HG02678 (cell line): ENCODE results near the gene FOSL1.
"Not testable (repeated sequence)": the region's sequence is repeated elsewhere in the genome, so short reads cannot be mapped to it uniquely, and the experiment has no call there.

ENCODE experiments used
- ATAC-seq: cut with Tn5 transposase; IDR thresholded peaks from one replicate; pipeline ENCODE4 v1.9.1; 2021; ENCODE audit warnings: mild to moderate bottlenecking, moderate library complexity; ENCODE audit not compliant: unreplicated experiment

FOSL1 gene

DNA sequence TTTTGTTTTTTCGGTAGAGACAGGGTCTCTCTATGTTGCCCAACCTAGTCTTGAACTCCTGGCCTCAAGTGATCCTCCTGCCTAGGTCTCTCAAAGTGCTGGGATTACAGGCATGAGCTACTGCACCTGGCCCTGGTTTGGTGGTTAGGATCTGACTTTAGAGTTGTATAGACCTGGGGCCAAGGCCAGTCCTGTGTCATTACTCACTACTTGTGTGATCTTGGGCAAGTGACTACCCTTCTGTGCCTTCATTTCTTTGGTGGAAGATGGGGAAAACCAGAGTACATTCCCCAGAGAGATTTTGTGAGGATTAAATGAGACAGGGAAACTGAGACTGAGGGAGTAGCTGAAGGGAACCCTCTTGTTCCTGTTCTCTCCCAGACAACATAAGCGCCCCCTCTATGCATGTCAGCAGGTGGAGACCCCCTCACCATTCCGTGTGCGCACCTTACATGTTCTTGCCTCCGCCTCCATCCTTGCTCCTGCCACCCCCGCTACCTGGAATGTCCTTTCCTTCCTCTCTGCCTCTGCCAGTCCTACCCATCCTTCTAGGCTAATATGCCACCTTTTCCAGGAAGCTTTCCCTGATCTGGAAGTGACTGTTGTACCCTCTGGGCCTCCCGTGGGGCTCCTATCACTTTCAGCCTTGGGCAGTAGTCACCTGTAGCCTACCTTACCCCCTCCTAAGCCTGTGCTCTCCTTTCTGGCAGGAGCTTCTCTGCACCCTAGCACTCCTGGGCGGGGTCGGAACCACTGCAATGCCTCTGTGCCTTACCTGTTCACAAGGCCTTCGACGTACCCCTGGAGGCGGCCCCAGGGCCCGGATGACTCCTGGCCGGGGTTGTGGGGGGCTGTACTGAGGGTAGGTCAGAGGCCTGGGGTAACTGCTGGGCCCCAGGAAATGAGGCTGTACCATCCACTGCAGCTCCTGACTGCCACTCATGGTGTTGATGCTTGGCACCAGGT, 3.9 kb downstream of the FOSL1 start:
- no peak for ATAC-seq

DNA sequence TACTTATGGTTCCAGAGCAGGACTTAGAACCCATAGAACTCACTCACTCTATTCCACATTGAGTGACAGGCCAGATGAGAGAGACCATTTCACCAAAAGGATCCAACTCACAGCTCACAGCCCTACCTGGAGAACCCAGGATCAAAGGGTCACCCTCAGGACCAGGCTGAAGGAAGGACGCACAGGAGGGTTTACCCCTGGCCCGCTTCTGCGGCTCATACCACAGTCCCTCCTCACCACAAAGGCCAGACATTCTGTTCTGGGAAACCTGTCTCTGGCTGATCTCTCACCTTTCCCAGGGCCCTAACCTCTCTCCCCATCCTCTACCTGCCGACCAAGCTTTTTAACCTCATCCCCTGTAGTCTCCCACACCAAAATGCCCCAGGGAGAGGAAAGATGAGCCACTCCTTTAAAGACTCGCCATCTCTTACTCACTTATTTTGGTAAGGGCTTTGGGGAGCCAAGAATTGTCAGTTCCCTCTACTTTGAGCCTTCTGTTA, 4.7 kb downstream of the FOSL1 start:
- no peak for ATAC-seq

DNA sequence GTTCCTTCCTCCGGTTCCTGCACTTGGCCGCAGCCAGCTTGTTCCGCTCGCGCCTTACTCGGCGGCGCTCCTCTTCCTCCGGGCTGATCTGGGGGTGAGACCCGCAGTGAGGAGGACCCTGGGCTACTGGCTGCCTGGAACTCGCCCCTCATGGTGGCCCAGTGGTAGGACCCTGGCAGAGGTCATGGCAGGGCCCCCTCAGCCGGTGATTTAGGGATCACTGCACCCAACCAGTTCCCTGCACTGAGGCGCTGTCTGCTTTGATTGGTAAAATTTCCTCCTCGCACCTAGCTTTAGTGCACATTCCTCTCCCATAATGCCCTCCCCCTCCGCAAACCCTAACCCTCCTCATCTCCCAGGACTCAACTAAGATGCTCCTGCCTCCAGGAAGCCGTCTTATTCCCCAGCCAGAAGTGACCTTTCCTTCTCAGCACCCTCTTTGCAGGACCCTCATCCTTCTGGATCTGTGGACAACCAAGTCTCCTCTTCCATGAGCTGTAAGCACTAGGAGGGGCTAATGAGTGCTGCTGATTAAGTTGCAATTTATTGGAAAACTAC, 6.1 kb downstream of the FOSL1 start:
- ATAC-seq = no peak

DNA sequence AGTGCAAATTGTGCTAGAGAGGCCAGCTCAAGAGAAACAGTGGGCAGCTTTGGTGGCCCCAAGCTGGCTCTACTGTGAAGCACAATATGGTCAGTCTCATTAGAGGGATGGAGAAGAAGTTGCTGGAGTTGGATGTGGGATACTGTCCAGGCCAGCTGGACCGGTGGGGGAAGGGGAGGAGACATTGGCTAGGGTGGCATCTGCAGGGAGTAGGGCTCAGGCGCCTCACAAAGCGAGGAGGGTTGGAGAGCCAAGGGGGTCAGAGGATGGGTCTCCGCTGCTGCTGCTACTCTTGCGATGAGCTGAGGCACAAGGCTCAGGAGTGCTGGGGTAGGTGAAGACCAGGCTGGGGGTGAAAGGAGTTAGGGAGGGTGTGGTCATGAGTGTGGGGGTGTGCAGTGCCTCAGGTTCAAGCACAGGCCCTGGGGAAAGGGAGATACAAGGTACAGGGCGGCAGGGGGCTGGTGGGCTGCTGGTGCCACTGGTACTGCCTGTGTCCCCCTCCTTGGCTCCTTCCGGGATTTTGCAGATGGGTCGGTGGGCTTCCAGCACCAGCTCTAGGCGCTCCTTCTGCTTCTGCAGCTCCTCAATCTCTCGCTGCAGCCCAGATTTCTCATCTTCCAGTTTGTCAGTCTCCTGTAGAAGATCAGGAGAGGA, 7.4 kb downstream of the FOSL1 start:
- ATAC-seq = no peak

DNA sequence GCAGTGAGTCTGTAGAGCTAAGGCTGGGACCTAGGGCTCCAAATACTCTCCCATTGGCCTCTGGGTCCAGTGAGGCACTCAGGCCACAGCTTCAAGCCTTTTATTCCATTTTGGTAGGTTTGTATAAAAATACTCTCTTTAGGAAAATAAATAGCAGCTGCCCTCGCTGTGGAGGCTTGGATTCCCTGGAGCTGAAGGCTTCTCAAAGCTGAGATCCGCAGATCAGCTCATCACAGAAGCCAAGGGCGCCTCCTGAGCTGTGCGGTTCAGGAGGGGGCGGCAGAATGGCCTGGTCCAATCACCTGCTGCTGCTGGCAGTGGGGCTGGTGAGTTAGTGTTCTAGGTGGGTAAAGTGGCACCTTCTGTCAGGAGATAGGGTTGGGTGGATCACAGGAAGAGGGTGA, 8.0 kb downstream of the FOSL1 start:
- ATAC-seq = not testable (repeated sequence)

DNA sequence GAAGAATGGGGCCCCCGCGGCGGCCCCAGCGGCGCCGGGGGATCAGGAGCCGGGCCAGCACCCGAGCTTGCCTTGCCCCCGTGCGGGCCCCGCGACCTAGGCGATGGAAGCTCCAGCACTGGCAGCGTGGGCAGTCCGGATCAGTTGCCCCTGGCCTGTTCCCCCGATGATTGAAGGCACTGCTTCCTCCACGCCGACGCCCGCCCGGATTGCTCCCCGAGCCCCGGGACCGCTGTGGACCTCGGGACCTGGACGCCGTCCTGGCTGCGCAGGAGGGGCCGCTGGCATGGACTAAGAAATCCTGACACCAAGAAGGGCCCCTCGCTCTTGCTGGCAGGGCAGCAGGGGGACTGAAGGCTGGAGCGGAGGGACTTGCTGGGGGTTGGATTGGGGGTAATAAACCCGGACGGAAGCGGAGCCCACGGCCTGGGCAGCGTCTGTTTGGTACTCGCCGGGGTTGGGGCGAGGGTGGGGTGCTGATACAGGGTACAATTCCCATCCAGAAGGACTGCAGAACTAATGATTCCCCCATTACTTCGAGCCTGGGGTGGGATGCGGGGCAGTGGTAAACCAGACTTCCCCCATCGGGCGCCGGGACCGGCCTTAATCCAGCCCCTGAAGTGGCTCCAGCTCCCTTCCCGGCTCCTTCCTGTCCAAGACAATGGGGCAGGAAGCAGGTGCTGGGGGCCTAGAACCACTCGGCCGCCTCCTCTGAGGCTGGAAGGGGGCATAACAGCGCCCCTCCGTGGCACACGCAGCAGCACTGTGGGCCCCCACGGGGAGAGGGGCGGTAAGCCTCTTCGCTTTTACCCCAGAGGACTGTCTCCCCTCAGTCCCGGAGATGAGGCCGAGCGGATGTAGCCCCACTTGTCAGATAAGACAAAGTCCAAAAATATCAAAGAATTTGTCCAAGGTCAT, 8.7 kb downstream of the FOSL1 start:
- no peak for ATAC-seq

DNA sequence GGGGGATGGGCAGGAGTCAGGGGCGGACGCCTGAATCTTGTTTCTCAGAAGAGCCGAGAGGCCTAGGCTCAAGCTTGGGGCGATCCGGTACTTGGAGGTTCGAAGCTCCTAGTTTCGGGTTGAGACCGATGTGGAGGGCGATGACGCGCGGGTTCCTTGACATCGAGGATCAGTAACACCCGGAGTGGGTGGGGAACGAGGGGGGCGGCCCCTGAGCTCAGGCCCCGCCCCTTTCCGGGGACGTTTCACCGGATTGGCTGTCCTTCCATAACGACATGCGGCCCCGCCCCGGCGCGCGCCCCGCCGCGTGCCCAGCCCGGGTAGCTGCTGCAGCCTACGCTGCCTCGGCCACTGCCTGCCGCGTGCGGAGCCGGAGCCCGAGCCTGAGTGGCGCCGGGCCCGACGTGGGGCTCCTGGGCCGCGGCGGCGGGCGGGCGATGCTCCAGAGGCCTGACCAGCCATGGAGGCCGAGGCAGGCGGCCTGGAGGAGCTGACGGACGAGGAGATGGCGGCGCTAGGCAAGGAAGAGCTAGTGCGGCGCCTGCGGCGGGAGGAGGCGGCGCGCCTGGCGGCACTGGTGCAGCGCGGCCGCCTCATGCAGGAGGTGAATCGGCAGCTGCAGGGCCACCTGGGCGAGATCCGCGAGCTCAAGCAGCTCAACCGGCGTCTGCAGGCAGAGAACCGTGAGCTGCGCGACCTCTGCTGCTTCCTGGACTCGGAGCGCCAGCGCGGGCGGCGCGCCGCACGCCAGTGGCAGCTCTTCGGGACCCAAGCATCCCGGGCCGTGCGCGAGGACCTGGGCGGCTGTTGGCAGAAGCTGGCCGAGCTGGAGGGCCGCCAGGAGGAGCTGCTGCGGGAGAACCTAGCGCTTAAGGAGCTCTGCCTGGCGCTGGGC, 9.6 kb downstream of the FOSL1 start, which contains the start of gene CCDC85B:
TSS of gene CCDC85B (plus strand) at position 350 of the 895 bp plus-strand sequence. CDS start at position 461, 111 bp downstream.
- ATAC-seq = peak; percentile 61

DNA sequence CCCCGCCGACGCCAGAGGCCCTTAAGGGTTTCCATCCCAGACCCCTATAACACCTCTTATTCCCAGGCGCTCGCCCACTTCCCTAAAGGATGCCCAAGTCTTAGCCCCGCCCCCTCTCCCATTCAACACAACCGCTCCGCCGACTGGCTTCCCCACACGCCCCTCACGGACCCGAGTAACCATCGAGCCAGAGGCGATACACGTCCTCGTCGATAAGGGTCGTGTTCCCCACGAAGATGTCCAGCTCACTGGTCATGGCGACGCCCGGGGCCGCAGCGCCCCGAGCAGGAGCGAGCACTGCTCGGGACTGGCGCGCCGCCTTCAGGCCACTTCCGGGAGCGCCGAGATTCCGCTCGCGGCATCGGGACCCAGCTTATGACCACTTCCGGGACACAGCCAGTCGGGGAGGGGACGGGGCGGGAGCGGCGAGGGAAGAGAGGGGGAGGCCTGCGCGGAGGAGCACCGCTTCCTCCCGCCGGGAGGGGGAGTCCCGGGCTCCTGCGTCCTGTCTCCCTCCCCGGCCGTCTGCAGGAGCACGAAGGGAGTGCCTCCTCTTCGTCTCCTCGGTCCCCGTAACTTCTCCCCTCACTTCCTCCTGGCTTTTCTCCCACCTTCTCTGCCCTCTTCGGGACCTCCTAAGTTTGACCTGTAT, 11.9 kb downstream of the FOSL1 start, which contains the start of gene FIBP:
TSS of gene FIBP (minus strand) at position 309 of the 652 bp plus-strand sequence. CDS start at position 256, 53 bp downstream.
- peak; percentile 50 for ATAC-seq

DNA sequence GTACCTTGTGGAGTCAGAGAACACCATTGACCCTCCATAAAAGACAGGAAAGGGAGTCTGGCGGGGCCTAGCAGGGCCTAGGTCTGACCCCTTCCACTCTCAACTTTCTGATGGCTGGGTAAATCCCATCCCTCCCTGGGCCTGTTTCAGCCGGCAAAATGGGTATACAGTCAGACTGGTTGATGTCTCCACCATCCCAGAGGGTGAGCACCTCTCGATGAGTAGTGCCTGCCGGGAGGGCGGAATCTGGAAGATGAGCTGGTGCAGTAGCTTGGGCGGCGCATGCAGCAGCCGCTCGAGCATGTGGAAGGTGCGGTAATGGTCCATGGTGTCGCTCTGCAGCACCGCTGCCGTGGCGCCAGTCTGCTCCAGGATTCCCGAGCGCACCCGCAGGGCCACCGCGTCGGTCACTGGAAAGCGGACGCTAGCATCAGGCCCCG, 12.4 kb downstream of the FOSL1 start:
- ATAC-seq = no peak

DNA sequence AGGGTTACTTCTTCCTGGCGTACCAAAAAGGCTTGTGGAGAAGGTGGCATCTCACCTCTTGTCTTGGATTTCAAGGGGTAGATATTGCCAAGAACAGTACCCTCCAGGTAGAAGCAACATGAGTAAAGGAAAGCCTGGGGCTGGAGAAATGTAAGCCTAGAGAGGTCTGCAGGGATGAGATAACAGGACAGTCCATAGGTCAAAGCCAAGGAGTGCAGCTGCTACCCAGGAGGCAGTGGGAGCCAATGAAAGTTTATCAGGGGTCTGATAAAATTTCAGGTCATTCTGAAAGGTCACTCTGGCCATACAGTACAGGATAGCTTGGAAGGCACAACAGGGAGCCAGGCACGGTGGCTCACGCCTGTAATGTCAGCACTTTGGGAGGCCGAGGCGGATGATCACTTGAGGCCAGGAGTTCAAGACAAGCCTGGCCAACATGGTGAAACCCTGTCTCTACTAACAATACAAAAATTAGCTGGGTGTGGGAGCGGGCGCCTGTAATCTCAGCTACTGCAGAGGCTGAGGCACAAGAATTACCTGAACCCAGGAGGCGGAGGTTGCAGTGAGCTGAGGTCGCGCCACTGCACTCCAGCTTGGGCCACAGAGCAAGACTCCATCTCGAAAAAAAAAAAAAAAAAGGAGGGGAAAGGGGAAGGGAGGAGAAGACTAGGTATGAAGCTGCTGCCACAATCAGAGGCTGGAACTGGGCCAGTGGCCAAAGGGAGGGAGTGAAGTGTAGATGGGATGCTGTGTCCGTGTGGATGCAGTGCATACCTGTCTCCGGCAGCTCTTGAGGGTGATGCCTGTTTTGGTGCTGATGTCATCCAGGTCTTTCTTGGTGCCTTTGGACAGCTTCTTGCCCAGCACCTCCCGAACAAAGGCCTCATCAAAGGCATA, 13.1 kb downstream of the FOSL1 start:
- no peak for ATAC-seq

DNA sequence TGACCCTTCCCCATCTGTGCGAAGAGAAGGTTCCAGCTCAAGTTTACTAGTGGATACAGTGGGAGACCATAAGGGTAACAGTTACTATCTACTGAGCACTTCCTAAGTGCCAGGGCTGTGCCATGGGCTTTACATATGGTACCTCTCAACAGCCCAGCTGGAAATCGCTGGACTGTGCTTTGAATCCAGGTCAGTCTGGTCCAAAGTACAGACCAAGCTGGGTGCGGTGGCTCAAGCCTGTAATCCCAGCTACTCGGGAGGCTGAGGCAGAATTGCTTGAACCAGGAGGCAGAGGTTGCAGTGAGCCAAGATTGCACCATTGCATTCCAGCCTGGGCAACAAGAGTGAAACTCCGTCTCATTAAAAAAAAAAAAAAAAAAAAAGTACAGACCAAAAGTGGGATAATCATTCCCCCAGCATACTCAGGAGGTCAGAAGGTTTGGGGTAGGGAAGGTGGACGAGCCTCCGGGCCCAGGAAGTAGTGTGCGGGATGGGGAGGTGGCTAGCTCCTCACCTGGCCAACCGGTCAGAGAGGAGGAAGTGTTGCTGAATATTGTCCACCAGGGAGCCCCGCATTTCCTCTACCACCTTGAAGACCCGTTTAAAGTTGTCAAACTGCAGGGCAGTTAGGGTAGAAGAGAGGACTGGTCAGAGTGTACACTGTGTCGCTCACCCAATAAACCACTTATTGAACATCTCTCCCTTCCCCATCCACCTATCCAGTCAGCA, 14.2 kb downstream of the FOSL1 start:
- no peak for ATAC-seq

DNA sequence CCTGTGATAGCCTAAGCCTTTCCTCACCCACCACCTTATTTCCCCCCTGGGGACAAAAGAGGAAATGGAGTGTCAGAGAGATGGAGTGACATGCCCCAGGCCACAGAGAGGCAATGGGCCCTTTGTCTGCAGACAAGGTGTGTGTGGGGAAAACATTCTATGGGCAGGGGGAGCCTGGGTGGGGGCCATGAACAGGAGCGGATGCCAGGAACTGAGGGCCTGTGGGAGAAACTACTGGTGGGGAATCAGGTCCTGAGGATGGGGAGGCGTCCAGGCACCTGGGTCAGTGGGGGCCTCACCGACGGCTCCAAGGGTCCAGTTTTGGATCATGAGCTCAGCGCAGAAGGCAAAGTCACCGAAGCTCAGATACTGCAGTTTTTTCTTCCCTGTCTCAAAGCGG, 15.0 kb downstream of the FOSL1 start:
- no peak for ATAC-seq

DNA sequence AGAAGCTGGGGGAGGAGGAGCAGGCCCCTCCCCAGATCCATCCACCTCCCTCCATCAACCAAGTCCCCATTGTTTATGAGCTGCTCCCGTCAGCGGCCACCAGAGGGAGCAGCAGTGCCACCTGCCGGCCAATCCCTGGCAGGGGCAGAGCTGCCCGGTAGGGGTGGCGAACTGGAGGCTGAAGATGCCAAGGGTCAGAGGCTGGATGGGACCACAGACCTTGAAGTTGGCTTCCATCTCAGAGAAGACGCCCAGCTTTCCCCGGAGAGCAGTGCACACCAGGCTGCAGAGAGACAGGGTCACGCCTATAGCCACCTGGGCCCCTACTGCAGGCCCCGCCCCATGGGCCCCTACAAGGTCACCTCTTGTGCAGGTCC, 15.5 kb downstream of the FOSL1 start:
- no peak for ATAC-seq

DNA sequence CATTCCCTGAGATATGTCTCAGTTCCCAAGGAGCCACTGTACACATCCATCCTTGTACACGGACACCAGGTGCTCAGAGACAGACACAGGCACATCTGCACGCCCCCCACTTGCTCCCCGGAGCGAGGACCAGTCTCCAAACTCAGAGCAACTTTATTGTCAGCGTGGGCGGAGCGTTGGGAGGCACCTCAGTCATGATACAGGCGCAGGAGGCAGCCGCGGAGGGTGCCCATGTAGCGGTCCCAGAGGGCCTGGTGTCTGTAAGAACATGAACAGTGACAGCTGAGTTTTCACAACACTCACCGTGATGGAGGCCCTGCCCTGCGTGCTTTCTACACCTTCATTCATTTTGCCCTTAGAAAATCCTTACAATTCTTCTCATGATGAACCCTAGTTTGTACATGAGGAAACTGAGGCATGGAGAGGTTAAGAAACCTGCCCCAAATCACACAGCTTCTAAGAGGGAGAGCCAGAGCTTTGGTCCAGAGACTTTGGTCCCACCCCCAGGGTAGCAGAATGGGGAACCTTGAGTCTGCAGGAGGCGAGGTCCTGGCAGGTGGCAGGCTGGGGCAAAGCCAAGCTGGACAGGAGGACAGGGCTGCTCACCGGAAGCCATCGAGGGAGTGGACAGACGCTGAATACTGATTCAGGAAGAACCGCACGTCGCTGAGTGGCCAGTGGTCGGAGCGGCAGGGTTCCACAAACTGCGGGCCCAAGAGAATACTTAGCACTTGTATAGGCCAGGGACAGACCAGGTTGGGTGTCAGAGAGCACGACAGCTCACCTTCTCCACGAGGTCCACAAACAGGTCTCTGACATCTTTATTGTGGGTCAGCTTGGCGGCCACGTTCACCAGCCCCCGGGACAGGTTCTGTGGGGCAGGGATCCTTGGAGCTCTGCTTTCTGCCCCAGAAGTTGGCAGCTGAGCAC, 16.1 kb downstream of the FOSL1 start:
- no peak for ATAC-seq

DNA sequence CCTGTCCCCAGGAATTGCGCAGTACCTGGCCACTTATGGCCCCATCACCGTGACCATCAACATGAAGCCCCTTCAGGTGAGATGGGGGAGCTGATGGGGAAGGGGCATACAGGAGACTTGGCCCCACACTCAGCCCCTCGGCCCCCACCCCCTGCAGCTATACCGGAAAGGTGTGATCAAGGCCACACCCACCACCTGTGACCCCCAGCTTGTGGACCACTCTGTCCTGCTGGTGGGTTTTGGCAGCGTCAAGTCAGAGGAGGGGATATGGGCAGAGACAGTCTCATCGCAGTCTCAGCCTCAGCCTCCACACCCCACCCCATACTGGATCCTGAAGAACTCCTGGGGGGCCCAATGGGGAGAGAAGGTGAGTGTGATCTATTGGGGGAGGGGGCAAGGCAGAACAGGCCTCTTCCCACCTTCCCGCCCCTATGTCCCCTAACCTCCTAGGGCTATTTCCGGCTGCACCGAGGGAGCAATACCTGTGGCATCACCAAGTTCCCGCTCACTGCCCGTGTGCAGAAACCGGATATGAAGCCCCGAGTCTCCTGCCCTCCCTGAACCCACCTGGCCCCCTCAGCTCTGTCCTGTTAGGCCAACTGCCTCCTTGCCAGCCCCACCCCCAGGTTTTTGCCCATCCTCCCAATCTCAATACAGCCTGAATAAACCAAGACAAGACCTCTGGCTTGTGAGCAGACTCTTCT, 17.0 kb downstream of the FOSL1 start:
- ATAC-seq = no peak
